SK-N-SH (cell line): ENCODE results near the gene SLAMF9. TPM values are rescaled to one million over a fixed set of nuclear protein-coding genes. Genes with fewer than 3 reads are reported as not detected.
A peak's percentile ranks its signal among the peaks of the same experiment; 100 is the strongest.

ENCODE experiments used
- CTCF ChIA-PET: fragments of 300-600, 350-600 bp; formaldehyde crosslinking; extraction: SDS; loops from one replicate; lab custom pipeline; 2021; lab: Yijun Ruan, JAX
- POLR2A ChIA-PET: fragments of 350-600 bp; sonication (Branson Sonifier 250); formaldehyde crosslinking; extraction: SDS; loops from one replicate; lab custom pipeline; 2020; ENCODE audit warnings: antibody characterized with exemption, inconsistent platforms; lab: Yijun Ruan, JAX
- DNase-seq: peaks from one replicate; pipeline ENCODE4 v3.0.0; 2012
- H2AFZ ChIP-seq: fragments of 200-600 bp; sonication (generic); 2 replicates; pipeline ENCODE4 v1.8.1; 2016; ENCODE audit warnings: antibody characterized with exemption, mild to moderate bottlenecking, low read depth
- H3F3A ChIP-seq: fragments of 200-600 bp; sonication (generic); replicated peaks from 2 replicates; pipeline ENCODE3; 2016; ENCODE audit warnings: antibody characterized with exemption, mild to moderate bottlenecking; ENCODE audit not compliant: insufficient read depth
- H3K27ac ChIP-seq, 2 experiments: fragments of 200-500 bp in 1 of 2; fragments of 200-600 bp in 1 of 2; sonication (Bioruptor generic) in 1 of 2; sonication (generic), shearing (Covaris generic) in 1 of 2; 2 replicates each; pipeline versions ENCODE4 v1.5.1 to v1.6.1; 2014 to 2016; ENCODE audit warnings: low read depth in 2 of 2, inconsistent platforms in 1 of 2, low read length in 1 of 2, mild to moderate bottlenecking in 1 of 2, mixed read lengths in 1 of 2
- H3K27me3 ChIP-seq: fragments of 200-600 bp; sonication (generic), shearing (Covaris generic); 2 replicates; pipeline ENCODE4 v1.6.1; 2016; ENCODE audit warnings: mixed run types; ENCODE audit not compliant: insufficient read depth
- H3K36me3 ChIP-seq, 2 experiments: fragments of 200-500 bp in 1 of 2; fragments of 200-600 bp in 1 of 2; sonication (Bioruptor generic) in 1 of 2; sonication (generic) in 1 of 2; replicated peaks in 1 of 2; 2 replicates each; pipeline versions ENCODE3 to v1.5.1; 2014 to 2016; ENCODE audit warnings: low read length in 1 of 2, mild to moderate bottlenecking in 1 of 2; ENCODE audit not compliant: insufficient read depth in 2 of 2, control insufficient read depth in 1 of 2
- H3K4me1 ChIP-seq, 2 experiments: fragments of 200-500 bp in 1 of 2; fragments of 200-600 bp in 1 of 2; sonication (Bioruptor generic) in 1 of 2; sonication (generic), shearing (Covaris generic) in 1 of 2; 2 replicates each; pipeline versions ENCODE4 v1.5.1 to v1.6.1; 2014 to 2016; ENCODE audit warnings: low read depth in 1 of 2, low read length in 1 of 2, mixed run types in 1 of 2; ENCODE audit not compliant: insufficient read depth in 2 of 2, control insufficient read depth in 1 of 2
- H3K4me2 ChIP-seq: fragments of 200-600 bp; sonication (generic), shearing (Covaris generic); 2 replicates; pipeline ENCODE4 v1.6.1; 2017; ENCODE audit warnings: mixed run types
- H3K4me3 ChIP-seq, 2 experiments: fragments of 200-500 bp in 1 of 2; fragments of 200-600 bp in 1 of 2; sonication (Bioruptor generic) in 1 of 2; sonication (generic), shearing (Covaris generic) in 1 of 2; 2 replicates each; pipeline versions ENCODE4 v1.5.1 to v1.8.1; 2014 to 2016; ENCODE audit warnings: low read depth in 2 of 2, inconsistent platforms in 1 of 2, low read length in 1 of 2, mild to moderate bottlenecking in 1 of 2, mixed read lengths in 1 of 2, moderate library complexity in 1 of 2
- H3K79me2 ChIP-seq: fragments of 200-600 bp; sonication (generic); 2 replicates; pipeline ENCODE4 v1.8.1; 2017; ENCODE audit warnings: mild to moderate bottlenecking; ENCODE audit not compliant: insufficient read depth
- H3K9ac ChIP-seq: fragments of 200-600 bp; sonication (generic); 2 replicates; pipeline ENCODE4 v1.6.1; 2017; ENCODE audit warnings: mixed run types
- H3K9me2 ChIP-seq: fragments of 200-600 bp; sonication (generic); 2 replicates; pipeline ENCODE4 v1.6.1; 2017; ENCODE audit warnings: mixed run types
- H3K9me3 ChIP-seq: fragments of 200-600 bp; sonication (generic); 2 replicates; pipeline ENCODE4 v1.6.1; 2017; ENCODE audit warnings: mixed run types, mild to moderate bottlenecking, moderate library complexity
- H4K20me1 ChIP-seq: fragments of 200-600 bp; sonication (generic); 2 replicates; pipeline ENCODE4 v1.6.1; 2017; ENCODE audit warnings: mild to moderate bottlenecking, mixed run types; ENCODE audit not compliant: insufficient read depth
- CHD2 ChIP-seq: fragments of 150-350 bp; IDR thresholded peaks from 2 replicates; pipeline ENCODE4 v1.6.1; 2018; ENCODE audit warnings: low read length; ENCODE audit not compliant: partially characterized antibody
- CTCF ChIP-seq: fragments of 200-600 bp; sonication (generic); IDR thresholded peaks from 2 replicates; pipeline ENCODE4 v1.6.1; 2017; ENCODE audit warnings: antibody characterized with exemption, mild to moderate bottlenecking, moderate library complexity
- GATA2 ChIP-seq: sonication (generic); formaldehyde crosslinking; IDR thresholded peaks from 2 replicates; pipeline ENCODE4 v1.5.0; 2020; ENCODE audit warnings: mild to moderate bottlenecking, missing genetic modification reagents
- JUND ChIP-seq: IDR thresholded peaks from 2 replicates; pipeline ENCODE4 v1.4.0; 2012
- MEF2A ChIP-seq: IDR thresholded peaks from 2 replicates; pipeline ENCODE4 v1.4.0; 2012; ENCODE audit warnings: low read depth, borderline replicate concordance
- TAF1 ChIP-seq: IDR thresholded peaks from 2 replicates; pipeline ENCODE4 v1.6.1; 2012; ENCODE audit warnings: low read depth, mild to moderate bottlenecking, low read length, moderate library complexity, borderline replicate concordance
- ZBTB33 ChIP-seq: IDR thresholded peaks from 2 replicates; pipeline ENCODE4 v1.4.0; 2012; ENCODE audit warnings: low read depth, borderline replicate concordance
- WGBS: methylation state at CpG from one replicate; pipeline ENCODE4 v1.1.6; 2017; ENCODE audit warnings: low lambda C conversion rate; 5-methylcytosine and 5-hydroxymethylcytosine counted together
- polyA plus RNA-seq, 3 experiments: library from polyadenylated mRNA; depleted of rRNA; stranded (reverse); fragments of >200 nt; gene quantifications; 2 replicates each; pipeline ENCODE4 v1.2.3, GENCODE V29; 2012

Gene SLAMF9
- polyA plus RNA-seq, 1 of the 3 experiments (the other 2 are of a cell fraction): 0.12 TPM

- TF ChIP-seq CTCF: no peak
- no peak for TF ChIP-seq CHD2
- no peak for TF ChIP-seq GATA2 (CRISPR knock-in tag)
- no peak for TF ChIP-seq ZBTB33
Measured at GRCh38 chr1:159918352-159919200, 35.5 kb downstream of the SLAMF9 start (continued).

- TF ChIP-seq ZBTB33 (no peak), TAF1 (no peak), MEF2A (no peak), JUND (no peak)
- H3K9ac ChIP-seq: no peak overlapping the region
- H3K4me3 ChIP-seq: no peak overlapping the region
- ChIA-PET POLR2A (no interaction called here), CTCF (interaction anchor here (0.6 to 3.6 kb wide), 4 partner anchors 26 to 127 kb away, joined by 3 to 24 read pairs (median 12); no protein-coding TSS in a partner anchor)
- peaks cover 53% of the 10 kb centered on the region for H3K79me2 ChIP-seq
- H4K20me1 ChIP-seq: peaks cover 50% of the 10 kb centered on the region
- 86% methylated on average over 5 of the region's 5 CpGs for WGBS
- H3K9me2 ChIP-seq: no peaks in the 10 kb centered on the region
- no peaks in the 10 kb centered on the region for H3K27me3 ChIP-seq
- H3K9me3 ChIP-seq: no peaks in the 10 kb centered on the region
- no peak for DNase-seq
- peaks cover 63% of the 10 kb centered on the region for H3F3A ChIP-seq
- 0 out of 2 replicates have a peak overlapping the region, but pooled peaks have one; percentile 24 for H3K4me2 ChIP-seq
- peak overlapping the region in 1 of 2 experiments; percentile 97; a peak in 2 of 4 replicates for H3K27ac ChIP-seq
- peaks cover 26 to 63% of the 10 kb centered on the region in 2 experiments; a peak in 3 of 4 replicates for H3K4me1 ChIP-seq
- H3K36me3 ChIP-seq: peaks cover 25 to 35% of the 10 kb centered on the region in 2 experiments
- no peak overlapping the region for H2AFZ ChIP-seq
Measured at GRCh38 chr1:159917533-159918351, 36.3 kb downstream of the SLAMF9 start.
